ENCODE data around the gene JUN. TPM values are rescaled to one million over a fixed set of nuclear protein-coding genes. Genes with fewer than 3 reads are reported as not detected.

The JUN gene
- total and polyA plus RNA-seq, 2 experiments from 2014 or later: 23.3 to 28.5 TPM

DNA sequence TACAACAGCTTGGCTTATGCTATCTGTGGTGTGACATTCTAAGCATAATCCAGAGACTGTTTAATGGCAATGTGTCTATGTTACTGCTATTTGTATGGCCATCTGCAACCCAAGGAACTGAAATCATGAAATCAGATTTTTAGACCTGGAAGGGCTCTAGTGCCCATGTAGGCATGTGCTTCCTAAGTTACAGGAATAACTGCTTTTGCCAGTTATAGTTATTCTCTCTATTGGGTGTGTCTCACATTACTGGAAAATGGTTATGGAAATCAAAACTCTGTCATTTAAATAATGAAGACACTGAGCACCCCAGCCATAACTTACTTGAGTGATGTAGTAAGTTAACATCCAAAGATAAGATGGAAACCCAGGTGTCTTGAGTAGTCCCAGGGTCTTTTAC is 12.6 kb upstream of the JUN start (continued):
- TF ChIP-seq, protein P1, sequence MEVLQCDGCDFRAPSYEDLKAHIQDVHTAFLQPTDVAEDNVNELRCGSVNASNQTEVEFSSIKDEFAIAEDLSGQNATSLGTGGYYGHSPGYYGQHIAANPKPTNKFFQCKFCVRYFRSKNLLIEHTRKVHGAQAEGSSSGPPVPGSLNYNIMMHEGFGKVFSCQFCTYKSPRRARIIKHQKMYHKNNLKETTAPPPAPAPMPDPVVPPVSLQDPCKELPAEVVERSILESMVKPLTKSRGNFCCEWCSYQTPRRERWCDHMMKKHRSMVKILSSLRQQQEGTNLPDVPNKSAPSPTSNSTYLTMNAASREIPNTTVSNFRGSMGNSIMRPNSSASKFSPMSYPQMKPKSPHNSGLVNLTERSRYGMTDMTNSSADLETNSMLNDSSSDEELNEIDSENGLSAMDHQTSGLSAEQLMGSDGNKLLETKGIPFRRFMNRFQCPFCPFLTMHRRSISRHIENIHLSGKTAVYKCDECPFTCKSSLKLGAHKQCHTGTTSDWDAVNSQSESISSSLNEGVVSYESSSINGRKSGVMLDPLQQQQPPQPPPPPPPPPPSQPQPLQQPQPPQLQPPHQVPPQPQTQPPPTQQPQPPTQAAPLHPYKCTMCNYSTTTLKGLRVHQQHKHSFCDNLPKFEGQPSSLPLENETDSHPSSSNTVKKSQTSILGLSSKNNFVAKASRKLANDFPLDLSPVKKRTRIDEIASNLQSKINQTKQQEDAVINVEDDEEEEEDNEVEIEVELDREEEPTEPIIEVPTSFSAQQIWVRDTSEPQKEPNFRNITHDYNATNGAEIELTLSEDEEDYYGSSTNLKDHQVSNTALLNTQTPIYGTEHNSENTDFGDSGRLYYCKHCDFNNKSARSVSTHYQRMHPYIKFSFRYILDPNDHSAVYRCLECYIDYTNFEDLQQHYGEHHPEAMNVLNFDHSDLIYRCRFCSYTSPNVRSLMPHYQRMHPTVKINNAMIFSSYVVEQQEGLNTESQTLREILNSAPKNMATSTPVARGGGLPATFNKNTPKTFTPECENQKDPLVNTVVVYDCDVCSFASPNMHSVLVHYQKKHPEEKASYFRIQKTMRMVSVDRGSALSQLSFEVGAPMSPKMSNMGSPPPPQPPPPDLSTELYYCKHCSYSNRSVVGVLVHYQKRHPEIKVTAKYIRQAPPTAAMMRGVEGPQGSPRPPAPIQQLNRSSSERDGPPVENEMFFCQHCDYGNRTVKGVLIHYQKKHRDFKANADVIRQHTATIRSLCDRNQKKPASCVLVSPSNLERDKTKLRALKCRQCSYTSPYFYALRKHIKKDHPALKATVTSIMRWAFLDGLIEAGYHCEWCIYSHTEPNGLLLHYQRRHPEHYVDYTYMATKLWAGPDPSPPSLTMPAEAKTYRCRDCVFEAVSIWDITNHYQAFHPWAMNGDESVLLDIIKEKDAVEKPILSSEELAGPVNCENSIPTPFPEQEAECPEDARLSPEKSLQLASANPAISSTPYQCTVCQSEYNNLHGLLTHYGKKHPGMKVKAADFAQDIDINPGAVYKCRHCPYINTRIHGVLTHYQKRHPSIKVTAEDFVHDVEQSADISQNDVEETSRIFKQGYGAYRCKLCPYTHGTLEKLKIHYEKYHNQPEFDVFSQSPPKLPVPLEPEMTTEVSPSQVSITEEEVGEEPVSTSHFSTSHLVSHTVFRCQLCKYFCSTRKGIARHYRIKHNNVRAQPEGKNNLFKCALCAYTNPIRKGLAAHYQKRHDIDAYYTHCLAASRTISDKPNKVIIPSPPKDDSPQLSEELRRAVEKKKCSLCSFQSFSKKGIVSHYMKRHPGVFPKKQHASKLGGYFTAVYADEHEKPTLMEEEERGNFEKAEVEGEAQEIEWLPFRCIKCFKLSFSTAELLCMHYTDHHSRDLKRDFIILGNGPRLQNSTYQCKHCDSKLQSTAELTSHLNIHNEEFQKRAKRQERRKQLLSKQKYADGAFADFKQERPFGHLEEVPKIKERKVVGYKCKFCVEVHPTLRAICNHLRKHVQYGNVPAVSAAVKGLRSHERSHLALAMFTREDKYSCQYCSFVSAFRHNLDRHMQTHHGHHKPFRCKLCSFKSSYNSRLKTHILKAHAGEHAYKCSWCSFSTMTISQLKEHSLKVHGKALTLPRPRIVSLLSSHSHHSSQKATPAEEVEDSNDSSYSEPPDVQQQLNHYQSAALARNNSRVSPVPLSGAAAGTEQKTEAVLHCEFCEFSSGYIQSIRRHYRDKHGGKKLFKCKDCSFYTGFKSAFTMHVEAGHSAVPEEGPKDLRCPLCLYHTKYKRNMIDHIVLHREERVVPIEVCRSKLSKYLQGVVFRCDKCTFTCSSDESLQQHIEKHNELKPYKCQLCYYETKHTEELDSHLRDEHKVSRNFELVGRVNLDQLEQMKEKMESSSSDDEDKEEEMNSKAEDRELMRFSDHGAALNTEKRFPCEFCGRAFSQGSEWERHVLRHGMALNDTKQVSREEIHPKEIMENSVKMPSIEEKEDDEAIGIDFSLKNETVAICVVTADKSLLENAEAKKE (CRISPR knock-in tag; IDR thresholded peaks at IDR 0.05): no peak
- no peak for TF ChIP-seq STAT1 (IDR thresholded peaks at IDR 0.05; ENCODE audit: unreplicated experiment)
- TF ChIP-seq, protein P2, sequence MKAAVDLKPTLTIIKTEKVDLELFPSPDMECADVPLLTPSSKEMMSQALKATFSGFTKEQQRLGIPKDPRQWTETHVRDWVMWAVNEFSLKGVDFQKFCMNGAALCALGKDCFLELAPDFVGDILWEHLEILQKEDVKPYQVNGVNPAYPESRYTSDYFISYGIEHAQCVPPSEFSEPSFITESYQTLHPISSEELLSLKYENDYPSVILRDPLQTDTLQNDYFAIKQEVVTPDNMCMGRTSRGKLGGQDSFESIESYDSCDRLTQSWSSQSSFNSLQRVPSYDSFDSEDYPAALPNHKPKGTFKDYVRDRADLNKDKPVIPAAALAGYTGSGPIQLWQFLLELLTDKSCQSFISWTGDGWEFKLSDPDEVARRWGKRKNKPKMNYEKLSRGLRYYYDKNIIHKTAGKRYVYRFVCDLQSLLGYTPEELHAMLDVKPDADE (IDR thresholded peaks at IDR 0.05): no peak

DNA sequence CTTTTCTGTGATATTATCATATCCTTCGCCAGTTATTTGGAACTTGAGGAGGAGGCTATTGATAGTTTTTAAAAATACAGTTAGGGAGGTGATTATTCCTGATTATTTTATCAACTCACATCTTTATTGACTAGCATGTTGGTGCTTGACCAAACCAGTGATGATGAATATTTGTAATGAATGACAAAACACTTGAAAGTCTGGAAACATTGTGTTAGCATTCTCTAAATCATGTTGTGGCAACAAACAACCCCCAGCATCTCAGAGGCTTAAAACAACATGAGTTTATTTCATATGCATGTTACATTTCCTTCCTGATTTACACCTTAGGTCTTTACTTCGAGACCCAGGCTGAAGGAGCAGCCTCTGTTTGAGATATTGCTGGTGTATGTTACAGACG is 10.7 kb upstream of the JUN start:
- ATAC-seq (no peak), DNase-seq (ENCODE audit: low spot score) (no peak)
- Mint-ChIP-seq H3K27ac (no peak overlapping the region), H3K27me3 (ENCODE audit: insufficient read depth, low read depth, poor library complexity) (peaks cover 2% of the 10 kb centered on the region), H3K4me1 (peaks cover 16% of the 10 kb centered on the region), H3K9me3 (no peaks in the 10 kb centered on the region), H3K36me3 (ENCODE audit: low read depth) (no peaks in the 10 kb centered on the region), H3K4me3 (no peak overlapping the region)
- Histone ChIP-seq H3K79me2 (replicated peaks; ENCODE audit: insufficient read depth) (no peaks in the 10 kb centered on the region), H4K20me1 (replicated peaks; ENCODE audit: insufficient read depth) (no peaks in the 10 kb centered on the region), H3K27ac (ENCODE audit: low read depth) (no peak overlapping the region), H3F3A (replicated peaks; ENCODE audit: low read depth) (no peaks in the 10 kb centered on the region), H3K4me1 (ENCODE audit: insufficient read depth) (peaks cover 11% of the 10 kb centered on the region; the same call in 1 of the 2 replicates), H3K36me3 (ENCODE audit: insufficient read depth) (no peaks in the 10 kb centered on the region), H3K4me3 (no peak overlapping the region), H3K9me2 (ENCODE audit: insufficient read depth) (peaks cover 4% of the 10 kb centered on the region; the same call in 1 of the 2 replicates), H2AFZ (peak overlapping the region; percentile 16; the same call in 1 of the 2 replicates), H3K4me2 (no peak overlapping the region), H3K27me3 (ENCODE audit: insufficient read depth) (no peaks in the 10 kb centered on the region)
- TF ChIP-seq JUNB (IDR thresholded peaks at IDR 0.05; ENCODE audit: unreplicated experiment) (no peak), STAT1 (IDR thresholded peaks at IDR 0.05; ENCODE audit: unreplicated experiment) (no peak), EZH2 (IDR thresholded peaks at IDR 0.05; ENCODE audit: low read depth, unreplicated experiment) (no peak)
- TF ChIP-seq, protein P1 (CRISPR knock-in tag; IDR thresholded peaks at IDR 0.05): no peak
- TF ChIP-seq, protein P3, sequence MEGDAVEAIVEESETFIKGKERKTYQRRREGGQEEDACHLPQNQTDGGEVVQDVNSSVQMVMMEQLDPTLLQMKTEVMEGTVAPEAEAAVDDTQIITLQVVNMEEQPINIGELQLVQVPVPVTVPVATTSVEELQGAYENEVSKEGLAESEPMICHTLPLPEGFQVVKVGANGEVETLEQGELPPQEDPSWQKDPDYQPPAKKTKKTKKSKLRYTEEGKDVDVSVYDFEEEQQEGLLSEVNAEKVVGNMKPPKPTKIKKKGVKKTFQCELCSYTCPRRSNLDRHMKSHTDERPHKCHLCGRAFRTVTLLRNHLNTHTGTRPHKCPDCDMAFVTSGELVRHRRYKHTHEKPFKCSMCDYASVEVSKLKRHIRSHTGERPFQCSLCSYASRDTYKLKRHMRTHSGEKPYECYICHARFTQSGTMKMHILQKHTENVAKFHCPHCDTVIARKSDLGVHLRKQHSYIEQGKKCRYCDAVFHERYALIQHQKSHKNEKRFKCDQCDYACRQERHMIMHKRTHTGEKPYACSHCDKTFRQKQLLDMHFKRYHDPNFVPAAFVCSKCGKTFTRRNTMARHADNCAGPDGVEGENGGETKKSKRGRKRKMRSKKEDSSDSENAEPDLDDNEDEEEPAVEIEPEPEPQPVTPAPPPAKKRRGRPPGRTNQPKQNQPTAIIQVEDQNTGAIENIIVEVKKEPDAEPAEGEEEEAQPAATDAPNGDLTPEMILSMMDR (conservative IDR thresholded peaks at IDR 0.05; ENCODE audit: low read depth in 2 of 2): no peak

Data from GM23338 (cell line).